Endothelial cell (in vitro differentiated cells): ENCODE measurements around the gene C20orf173. TPM values are rescaled to one million over a fixed set of nuclear protein-coding genes. Genes with fewer than 3 reads are reported as not detected.
"Not testable (repeated sequence)": the region's sequence is repeated elsewhere in the genome, so short reads cannot be mapped to it uniquely, and the experiment has no call there.

Experiments
- DNase-seq: peaks from one replicate; pipeline ENCODE4 v3.0.0; 2021; ENCODE audit warnings: low spot score
- H3K27ac Mint-ChIP-seq: one replicate; pipeline ENCODE4 v1.8.0; 2021; ENCODE audit warnings: mixed read lengths, inconsistent platforms; ENCODE audit not compliant: unreplicated experiment
- H3K27me3 Mint-ChIP-seq: one replicate; pipeline ENCODE4 v1.8.0; 2021; ENCODE audit warnings: mild to moderate bottlenecking, moderate library complexity, mixed read lengths, inconsistent platforms; ENCODE audit not compliant: unreplicated experiment
- H3K36me3 Mint-ChIP-seq: one replicate; pipeline ENCODE4 v1.8.0; 2021; ENCODE audit warnings: mild to moderate bottlenecking, low read depth, mixed read lengths, inconsistent platforms; ENCODE audit not compliant: unreplicated experiment
- H3K4me1 Mint-ChIP-seq: one replicate; pipeline ENCODE4 v1.8.0; 2021; ENCODE audit warnings: mild to moderate bottlenecking, mixed read lengths, inconsistent platforms; ENCODE audit not compliant: unreplicated experiment
- H3K4me3 Mint-ChIP-seq: one replicate; pipeline ENCODE4 v1.8.0; 2021; ENCODE audit warnings: mild to moderate bottlenecking, mixed read lengths, inconsistent platforms; ENCODE audit not compliant: unreplicated experiment
- H3K9me3 Mint-ChIP-seq: one replicate; pipeline ENCODE4 v1.8.0; 2021; ENCODE audit warnings: mixed read lengths, inconsistent platforms; ENCODE audit not compliant: unreplicated experiment
- CTCF ChIP-seq: fragments of 200-600 bp; sonication (generic); IDR thresholded peaks from one replicate; pipeline ENCODE4 v1.5.0; 2021; ENCODE audit warnings: antibody characterized with exemption; ENCODE audit not compliant: unreplicated experiment
- total RNA-seq: library from RNA; stranded (reverse); fragmentation: NEBNext Ultra II Directional; extraction: Animal tissue kit (Norgen Biotek cat#: 25700); gene quantifications from one replicate; pipeline ENCODE4 v1.2.1, GENCODE V29; 2021; ENCODE audit not compliant: unreplicated experiment

The C20orf173 gene
- total RNA-seq, 1 donor from 2014 or later, result not detected

GRCh38 chr20:35552914-35553313 lies 23.5 kb upstream of the C20orf173 start:
- no peaks in the 10 kb centered on the region for H3K4me1 Mint-ChIP-seq
- DNase-seq, result no peak
- H3K9me3 Mint-ChIP-seq, result no peaks in the 10 kb centered on the region
- no peak for TF ChIP-seq CTCF
- peaks cover 29% of the 10 kb centered on the region for H3K36me3 Mint-ChIP-seq
- no peak overlapping the region for H3K27ac Mint-ChIP-seq
- H3K4me3 Mint-ChIP-seq, result no peak overlapping the region
- peaks cover 10% of the 10 kb centered on the region for H3K27me3 Mint-ChIP-seq

- Mint-ChIP-seq H3K27me3 (peaks cover 10% of the 10 kb centered on the region), H3K27ac (no peak overlapping the region), H3K36me3 (peaks cover 22% of the 10 kb centered on the region), H3K9me3 (no peaks in the 10 kb centered on the region), H3K4me3 (no peak overlapping the region), H3K4me1 (no peaks in the 10 kb centered on the region)
- TF ChIP-seq CTCF, result no peak
- no peak for DNase-seq
These were observed 22.1 kb upstream of the C20orf173 start for GRCh38 chr20:35551503-35551902.

GRCh38 chr20:35547329-35547728 lies 17.9 kb upstream of the C20orf173 start:
- no peaks in the 10 kb centered on the region for H3K9me3 Mint-ChIP-seq
- H3K27ac Mint-ChIP-seq, result no peak overlapping the region
- peaks cover 15% of the 10 kb centered on the region for H3K36me3 Mint-ChIP-seq
- DNase-seq, result no peak
- no peak overlapping the region for H3K4me3 Mint-ChIP-seq
- H3K4me1 Mint-ChIP-seq, result peaks cover 4% of the 10 kb centered on the region
- TF ChIP-seq CTCF, result no peak
- H3K27me3 Mint-ChIP-seq, result no peaks in the 10 kb centered on the region

- Mint-ChIP-seq H3K4me1 (peaks cover 11% of the 10 kb centered on the region), H3K36me3 (peaks cover 15% of the 10 kb centered on the region), H3K4me3 (no peak overlapping the region), H3K27ac (no peak overlapping the region), H3K9me3 (no peaks in the 10 kb centered on the region), H3K27me3 (no peaks in the 10 kb centered on the region)
- DNase-seq, result no peak
- TF ChIP-seq CTCF, result no peak
These were observed 16.7 kb upstream of the C20orf173 start for GRCh38 chr20:35546127-35546526.

- H3K27me3 Mint-ChIP-seq, H3K27ac Mint-ChIP-seq, H3K4me3 Mint-ChIP-seq, DNase-seq, H3K9me3 Mint-ChIP-seq: not testable (repeated sequence)
- Mint-ChIP-seq H3K36me3 (peaks cover 13% of the 10 kb centered on the region), H3K4me1 (peaks cover 17% of the 10 kb centered on the region)
These were observed 15.5 kb upstream of the C20orf173 start for GRCh38 chr20:35544941-35545340.

GRCh38 chr20:35544436-35544835 lies 15.0 kb upstream of the C20orf173 start:
- no peak for DNase-seq
- peaks cover 17% of the 10 kb centered on the region for H3K4me1 Mint-ChIP-seq
- H3K36me3 Mint-ChIP-seq, result peaks cover 10% of the 10 kb centered on the region

More at GRCh38 chr20:35544436-35544835, 15.0 kb upstream of the C20orf173 start:
- TF ChIP-seq CTCF, result no peak
- Mint-ChIP-seq H3K9me3 (no peaks in the 10 kb centered on the region), H3K27me3 (no peaks in the 10 kb centered on the region), H3K27ac (no peak overlapping the region), H3K4me3 (no peak overlapping the region)
